K562 (cell line): ENCODE data around the gene FCSK. TPM values are rescaled to one million over a fixed set of nuclear protein-coding genes. Genes with fewer than 3 reads are reported as not detected.

Experiments used
- ATAC-seq: fragments of 200-7000 bp; cut with Tn5 transposase; 3 replicates; pipeline ENCODE4 v1.9.1; 2020; ENCODE audit warnings: moderate library complexity
- BruUV-seq: library from RNA; stranded (reverse); fragments of 400-500 nt; replicated peaks from 2 replicates; lab custom pipeline; 2021; lab: Mats Ljungman, UMichigan
- CTCF ChIA-PET: fragments of 300-600 bp; formaldehyde crosslinking; extraction: SDS; loops from one replicate; lab custom pipeline; 2021; ENCODE audit warnings: low intra/inter-chr PET ratio; lab: Yijun Ruan, JAX
- POLR2A ChIA-PET: fragments of 300-600, 350-650 bp; sonication (Branson Sonifier 250); formaldehyde crosslinking; extraction: SDS; loops from one replicate; lab custom pipeline; 2021; ENCODE audit warnings: antibody characterized with exemption, inconsistent platforms; lab: Yijun Ruan, JAX
- DNase-seq, 4 experiments: peaks; one replicate each; pipeline versions ENCODE4 v3.0.0 to v3.0.0-alpha.2; 2011 to 2018; ENCODE audit warnings: low spot score in 3 of 4, mixed read lengths in 3 of 4; ENCODE audit errors: extremely low read depth in 1 of 4
- FAIRE-seq: peaks from 2 replicates; lab custom pipeline; 2011; peaks lifted over from hg19 to GRCh38; lab: Jason Lieb, UNC
- H2AFZ ChIP-seq: 2 replicates; pipeline ENCODE4 v1.6.0; 2011; ENCODE audit warnings: low read depth, low read length, control low read depth, inconsistent platforms
- H3K27ac ChIP-seq: fragments of 200-600 bp; 3 replicates; pipeline ENCODE4 v1.8.0; 2011; ENCODE audit warnings: low read depth, mild to moderate bottlenecking, control low read depth, inconsistent platforms, low read length, moderate library complexity, mixed read lengths; ENCODE audit errors: extremely low read depth
- H3K27me3 ChIP-seq, 2 experiments: fragments of 300-600 bp in 1 of 2; 2 replicates in 1 of 2; 3 replicates in 1 of 2; pipeline versions ENCODE4 v1.6.0 to v1.8.0; 2011; ENCODE audit warnings: inconsistent platforms in 2 of 2, low read length in 2 of 2, mild to moderate bottlenecking in 1 of 2, mixed read lengths in 1 of 2, moderate library complexity in 1 of 2; ENCODE audit not compliant: control insufficient read depth in 2 of 2, insufficient read depth in 2 of 2
- H3K36me3 ChIP-seq: fragments of 300-600 bp; 3 replicates; pipeline ENCODE4 v1.8.0; 2011; ENCODE audit warnings: mild to moderate bottlenecking, low read length, inconsistent platforms; ENCODE audit not compliant: control insufficient read depth, insufficient read depth
- H3K4me1 ChIP-seq, 2 experiments: fragments of 200-600 bp in 1 of 2; replicated peaks in 1 of 2; 2 replicates in 1 of 2; 3 replicates in 1 of 2; pipeline versions ENCODE4 v1.5.1 to v1.8.0; 2011; ENCODE audit warnings: inconsistent platforms in 2 of 2, low read length in 2 of 2, mild to moderate bottlenecking in 1 of 2, mixed read lengths in 1 of 2, moderate library complexity in 1 of 2; ENCODE audit not compliant: control insufficient read depth in 2 of 2, insufficient read depth in 2 of 2
- H3K4me2 ChIP-seq: 2 replicates; pipeline ENCODE4 v1.6.1; 2011; ENCODE audit warnings: low read length, control low read depth, inconsistent platforms, mixed read lengths; ENCODE audit not compliant: insufficient read depth
- H3K4me3 ChIP-seq: fragments of 200-600 bp; sonication (generic), shearing (Covaris generic); 2 replicates; pipeline ENCODE4 v1.5.1; 2016; ENCODE audit warnings: control low read depth, inconsistent platforms
- H3K79me2 ChIP-seq: fragments of 200-600 bp; 3 replicates; pipeline ENCODE4 v1.8.0; 2011; ENCODE audit warnings: low read length, inconsistent platforms; ENCODE audit not compliant: control insufficient read depth, insufficient read depth
- H3K9ac ChIP-seq, 2 experiments: 2 replicates each; pipeline versions ENCODE4 v1.6.0 to v1.6.1; 2011; ENCODE audit warnings: low read depth in 2 of 2, low read length in 2 of 2, control low read depth in 1 of 2, inconsistent platforms in 1 of 2, mild to moderate bottlenecking in 1 of 2, mixed read lengths in 1 of 2; ENCODE audit not compliant: insufficient read depth in 1 of 2
- H3K9me1 ChIP-seq: one replicate; pipeline ENCODE4 v1.6.0; 2011; ENCODE audit warnings: inconsistent platforms, mild to moderate bottlenecking, low read length, moderate library complexity; ENCODE audit not compliant: control insufficient read depth, insufficient read depth
- H3K9me3 ChIP-seq: replicated peaks from 2 replicates; pipeline ENCODE4 v1.5.1; 2011; ENCODE audit warnings: low read depth, low read length, inconsistent platforms; ENCODE audit not compliant: control insufficient read depth, insufficient read depth
- H4K20me1 ChIP-seq: replicated peaks from 2 replicates; pipeline ENCODE4 v1.6.1; 2011; ENCODE audit warnings: low read length, inconsistent platforms, mixed read lengths; ENCODE audit not compliant: control insufficient read depth, insufficient read depth
- ARID2 ChIP-seq: fragments of 450-650 bp; IDR thresholded peaks from 2 replicates; pipeline ENCODE4 v1.6.1; 2017; ENCODE audit warnings: antibody characterized with exemption, mild to moderate bottlenecking
- CCAR2 ChIP-seq: fragments of 200-400 bp; formaldehyde crosslinking; IDR thresholded peaks from 2 replicates; pipeline ENCODE4 v1.6.1; 2017; ENCODE audit warnings: mild to moderate bottlenecking, low read depth, low read length
- ELF2 ChIP-seq: fragments of 250-450 bp; sonication (Bioruptor Pico); IDR thresholded peaks from 2 replicates; pipeline ENCODE4 v1.5.0; 2021; ENCODE audit warnings: mild to moderate bottlenecking
- NCOR1 ChIP-seq: fragments of 450-650 bp; IDR thresholded peaks from 2 replicates; pipeline ENCODE4 v1.6.1; 2016; ENCODE audit warnings: mild to moderate bottlenecking, moderate library complexity
- SLC30A9 ChIP-seq: fragments of 250-450 bp; sonication (Bioruptor Pico); IDR thresholded peaks from 2 replicates; pipeline ENCODE4 v1.8.0; 2022; ENCODE audit warnings: mild to moderate bottlenecking, moderate library complexity
- TEAD1 ChIP-seq, 2 experiments: fragments of 450-650 bp in 1 of 2; sonication (generic) in 1 of 2; formaldehyde crosslinking; IDR thresholded peaks; 2 replicates each; pipeline versions ENCODE4 v1.4.0 to v1.8.0; 2020 to 2022; ENCODE audit warnings: mild to moderate bottlenecking in 2 of 2, missing genetic modification reagents in 1 of 2
- TEAD2 ChIP-seq: fragments of 450-650 bp; IDR thresholded peaks from 2 replicates; pipeline ENCODE4 v1.6.1; 2016; ENCODE audit warnings: missing genetic modification characterization, control low read depth, missing compliant biosample characterization
- ZNF212 ChIP-seq: fragments of 450-650 bp; formaldehyde crosslinking; IDR thresholded peaks from 2 replicates; pipeline ENCODE4 v1.4.0; 2020; ENCODE audit warnings: mild to moderate bottlenecking
- WGBS: fragments of 100-300 bp; shearing (Covaris generic); methylation state at CpG from one replicate; pipeline ENCODE4 v1.1.6; 2016; ENCODE audit warnings: low coverage, mixed read lengths; ENCODE audit not compliant: insufficient coverage; ENCODE audit errors: missing lambda C conversion rate; 5-methylcytosine and 5-hydroxymethylcytosine counted together
- in situ Hi-C: fragments of 300-500 bp; cut with MboI; formaldehyde crosslinking; loops from 4 replicates; pipeline ENCODE4 v1.15.0; 2018; ENCODE audit warnings: inconsistent platforms, mixed read lengths
- intact Hi-C: fragments of 100-400 bp; cut with micrococcal nuclease; formaldehyde crosslinking; loops from 2 replicates; pipeline ENCODE4 v1.14.2; 2022
- polyA plus RNA-seq, 8 experiments: library from polyadenylated mRNA; depleted of rRNA in 4 of 8; stranded (reverse) in 5 of 8; unstranded in 3 of 8; fragments of >200 nt; fragmentation: Nextera tagmentation in 2 of 8; fragmentation: Illumina TruSeq in 1 of 8; extraction: Ambion mirVana in 2 of 8; extraction: Trizol in 1 of 8; gene quantifications; 2 replicates each; pipeline versions ENCODE4 v1.2.1 to v1.2.3, GENCODE V29; 2011 to 2014; ENCODE audit warnings: inconsistent platforms in 1 of 8, missing spikeins in 1 of 8
- total RNA-seq, 7 experiments: library from RNA; depleted of rRNA in 6 of 7; stranded (reverse); fragments of >200 nt in 6 of 7; fragmentation: Illumina TruSeq in 2 of 7; extraction: Trizol in 2 of 7; gene quantifications; 2 replicates each; pipeline versions ENCODE4 v1.2.1 to v1.2.3, GENCODE V29; 2011 to 2021; ENCODE audit warnings: low replicate concordance in 1 of 7
- TF ChIP-seq, protein P1 (sequence below): fragments of 250-450 bp; sonication (Bioruptor Pico); IDR thresholded peaks from 2 replicates; pipeline ENCODE4 v1.4.0; 2020
- TF ChIP-seq, protein P2 (sequence below): fragments of 450-650 bp; formaldehyde crosslinking; IDR thresholded peaks from 2 replicates; pipeline ENCODE4 v1.4.0; 2020; ENCODE audit warnings: mild to moderate bottlenecking

The FCSK gene
- total and polyA plus RNA-seq, 9 of the 15 experiments (the other 6 are each of a cell fraction or from before 2014, with no cell fraction given): 0.92 to 18.6 (median 8.3) TPM

DNA sequence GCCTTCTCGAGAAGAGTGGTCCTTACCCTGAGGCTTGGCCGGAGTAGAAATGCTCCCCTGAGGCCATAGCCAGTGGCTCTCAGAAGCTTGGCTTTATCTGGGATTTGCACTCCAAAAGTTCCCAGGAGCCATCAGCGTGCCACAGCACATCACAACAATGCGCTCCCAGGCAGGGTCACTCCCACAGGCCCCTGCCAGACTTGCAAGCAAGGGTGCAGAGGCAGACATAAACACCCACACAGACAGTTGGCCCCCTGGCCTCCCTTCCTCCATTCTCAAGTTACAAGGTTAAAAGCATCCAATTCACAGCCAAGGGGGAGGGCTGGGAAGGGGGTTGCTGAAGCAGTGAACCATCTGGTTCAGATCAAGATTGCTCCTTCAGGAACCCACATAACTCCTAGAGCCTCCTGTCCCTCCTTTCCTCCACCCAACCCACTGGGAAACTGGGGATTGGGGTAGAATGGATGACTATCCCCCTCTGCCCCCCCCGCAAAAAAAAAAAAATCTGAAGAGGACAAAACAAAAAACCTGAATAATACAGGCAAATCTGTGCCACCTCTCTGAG, 17.3 kb upstream of the FCSK start:
- POLR2A ChIA-PET: interaction anchor here (0.6 to 2.3 kb wide), 8 partner anchors 9 to 96 kb away, joined by 3 to 14 read pairs (median 4); no protein-coding TSS in a partner anchor
- CTCF ChIA-PET: no interaction called here
- Histone ChIP-seq H3K9me1 (no peaks in the 10 kb centered on the region), H3K4me1 (peaks cover 40 to 53% of the 10 kb centered on the region in 2 experiments), H3K9me3 (no peaks in the 10 kb centered on the region), H3K79me2 (peaks cover 67% of the 10 kb centered on the region), H3K9ac (peak overlapping the region; percentile 90 to 92), H3K4me3 (peak overlapping the region; percentile 94), H3K27me3 (no peaks in the 10 kb centered on the region), H3K4me2 (peak overlapping the region; percentile 92), H4K20me1 (0 out of 2 replicates have a peak, but pooled peaks cover 3% of the 10 kb centered on the region), H3K36me3 (peaks cover 38% of the 10 kb centered on the region), H2AFZ (no peak overlapping the region), H3K27ac (peak overlapping the region; percentile 93)
- BruUV-seq: TSS peak; percentile 45
- peak; percentile 88 for FAIRE-seq
- in situ Hi-C loops (no loop called here), intact Hi-C loops (loop anchor here (1.0 to 2.0 kb wide), 2 partner anchors 9 to 32 kb away; no protein-coding TSS in a partner anchor)
- 4% methylated on average over 5 of the region's 5 CpGs for WGBS
- peak; percentile 62 to 94 (median 74) for DNase-seq
- ATAC-seq: peak; percentile 59
- TF ChIP-seq SLC30A9 (CRISPR knock-in tag) (no peak), TEAD2 (tag) (no peak), TEAD1 (CRISPR knock-in tag; IDR thresholded peaks at IDR 0.05) (0 out of 4 replicates have a peak, but pooled peaks of 1 of the 2 experiments have one; percentile 30), CCAR2 (no peak), NCOR1 (peak; percentile 95), ELF2 (no peak), ARID2 (no peak), ZNF212 (CRISPR knock-in tag) (no peak)
- TF ChIP-seq, protein P1, sequence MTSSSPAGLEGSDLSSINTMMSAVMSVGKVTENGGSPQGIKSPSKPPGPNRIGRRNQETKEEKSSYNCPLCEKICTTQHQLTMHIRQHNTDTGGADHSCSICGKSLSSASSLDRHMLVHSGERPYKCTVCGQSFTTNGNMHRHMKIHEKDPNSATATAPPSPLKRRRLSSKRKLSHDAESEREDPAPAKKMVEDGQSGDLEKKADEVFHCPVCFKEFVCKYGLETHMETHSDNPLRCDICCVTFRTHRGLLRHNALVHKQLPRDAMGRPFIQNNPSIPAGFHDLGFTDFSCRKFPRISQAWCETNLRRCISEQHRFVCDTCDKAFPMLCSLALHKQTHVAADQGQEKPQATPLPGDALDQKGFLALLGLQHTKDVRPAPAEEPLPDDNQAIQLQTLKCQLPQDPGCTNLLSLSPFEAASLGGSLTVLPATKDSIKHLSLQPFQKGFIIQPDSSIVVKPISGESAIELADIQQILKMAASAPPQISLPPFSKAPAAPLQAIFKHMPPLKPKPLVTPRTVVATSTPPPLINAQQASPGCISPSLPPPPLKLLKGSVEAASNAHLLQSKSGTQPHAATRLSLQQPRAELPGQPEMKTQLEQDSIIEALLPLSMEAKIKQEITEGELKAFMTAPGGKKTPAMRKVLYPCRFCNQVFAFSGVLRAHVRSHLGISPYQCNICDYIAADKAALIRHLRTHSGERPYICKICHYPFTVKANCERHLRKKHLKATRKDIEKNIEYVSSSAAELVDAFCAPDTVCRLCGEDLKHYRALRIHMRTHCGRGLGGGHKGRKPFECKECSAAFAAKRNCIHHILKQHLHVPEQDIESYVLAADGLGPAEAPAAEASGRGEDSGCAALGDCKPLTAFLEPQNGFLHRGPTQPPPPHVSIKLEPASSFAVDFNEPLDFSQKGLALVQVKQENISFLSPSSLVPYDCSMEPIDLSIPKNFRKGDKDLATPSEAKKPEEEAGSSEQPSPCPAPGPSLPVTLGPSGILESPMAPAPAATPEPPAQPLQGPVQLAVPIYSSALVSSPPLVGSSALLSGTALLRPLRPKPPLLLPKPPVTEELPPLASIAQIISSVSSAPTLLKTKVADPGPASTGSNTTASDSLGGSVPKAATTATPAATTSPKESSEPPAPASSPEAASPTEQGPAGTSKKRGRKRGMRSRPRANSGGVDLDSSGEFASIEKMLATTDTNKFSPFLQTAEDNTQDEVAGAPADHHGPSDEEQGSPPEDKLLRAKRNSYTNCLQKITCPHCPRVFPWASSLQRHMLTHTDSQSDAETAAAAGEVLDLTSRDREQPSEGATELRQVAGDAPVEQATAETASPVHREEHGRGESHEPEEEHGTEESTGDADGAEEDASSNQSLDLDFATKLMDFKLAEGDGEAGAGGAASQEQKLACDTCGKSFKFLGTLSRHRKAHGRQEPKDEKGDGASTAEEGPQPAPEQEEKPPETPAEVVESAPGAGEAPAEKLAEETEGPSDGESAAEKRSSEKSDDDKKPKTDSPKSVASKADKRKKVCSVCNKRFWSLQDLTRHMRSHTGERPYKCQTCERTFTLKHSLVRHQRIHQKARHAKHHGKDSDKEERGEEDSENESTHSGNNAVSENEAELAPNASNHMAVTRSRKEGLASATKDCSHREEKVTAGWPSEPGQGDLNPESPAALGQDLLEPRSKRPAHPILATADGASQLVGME (CRISPR knock-in tag): no peak; the same call in 1 of the 2 replicates
- TF ChIP-seq, protein P2, sequence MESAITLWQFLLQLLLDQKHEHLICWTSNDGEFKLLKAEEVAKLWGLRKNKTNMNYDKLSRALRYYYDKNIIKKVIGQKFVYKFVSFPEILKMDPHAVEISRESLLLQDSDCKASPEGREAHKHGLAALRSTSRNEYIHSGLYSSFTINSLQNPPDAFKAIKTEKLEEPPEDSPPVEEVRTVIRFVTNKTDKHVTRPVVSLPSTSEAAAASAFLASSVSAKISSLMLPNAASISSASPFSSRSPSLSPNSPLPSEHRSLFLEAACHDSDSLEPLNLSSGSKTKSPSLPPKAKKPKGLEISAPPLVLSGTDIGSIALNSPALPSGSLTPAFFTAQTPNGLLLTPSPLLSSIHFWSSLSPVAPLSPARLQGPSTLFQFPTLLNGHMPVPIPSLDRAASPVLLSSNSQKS (CRISPR knock-in tag): no peak
